ENCODE results near the gene LAMA3. TPM values are rescaled to one million over a fixed set of nuclear protein-coding genes. Genes with fewer than 3 reads are reported as not detected.

LAMA3 gene
- total and polyA plus RNA-seq, 2 experiments from 2014 or later = 3.9 to 4.9 TPM

DNA sequence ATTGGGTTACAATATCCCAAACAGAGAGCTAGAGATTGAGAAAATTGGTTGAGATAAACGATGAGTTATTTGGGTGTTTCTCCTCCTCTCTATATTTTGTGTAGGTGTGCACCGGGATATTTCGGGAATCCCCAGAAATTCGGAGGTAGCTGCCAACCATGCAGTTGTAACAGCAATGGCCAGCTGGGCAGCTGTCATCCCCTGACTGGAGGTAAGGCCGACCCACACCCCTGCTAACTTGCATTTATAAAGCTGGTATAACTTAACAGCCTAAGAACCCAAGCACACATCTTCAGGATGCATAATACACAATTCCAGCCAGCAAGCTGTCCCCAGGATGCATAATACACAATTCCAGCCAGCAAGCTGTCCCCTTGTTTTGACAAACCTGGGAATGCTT is 200.7 kb downstream of the LAMA3 start:
- Mint-ChIP-seq H3K27ac (no peak overlapping the region), H3K36me3 (ENCODE audit: low read depth) (no peaks in the 10 kb centered on the region), H3K27me3 (ENCODE audit: insufficient read depth, low read depth, poor library complexity) (peaks cover 3% of the 10 kb centered on the region), H3K9me3 (no peaks in the 10 kb centered on the region), H3K4me1 (peaks cover 7% of the 10 kb centered on the region; the same call in 2 of the 3 replicates), H3K4me3 (no peak overlapping the region)
- Histone ChIP-seq H3K4me2 (no peak overlapping the region), H3K27me3 (ENCODE audit: insufficient read depth) (no peaks in the 10 kb centered on the region), H3K27ac (ENCODE audit: low read depth) (no peak overlapping the region), H3K79me2 (replicated peaks; ENCODE audit: insufficient read depth) (no peaks in the 10 kb centered on the region), H3K4me1 (ENCODE audit: insufficient read depth) (peaks cover 1% of the 10 kb centered on the region; the same call in 1 of the 2 replicates), H3F3A (replicated peaks; ENCODE audit: low read depth) (no peaks in the 10 kb centered on the region), H2AFZ (no peak overlapping the region), H3K36me3 (ENCODE audit: insufficient read depth) (no peaks in the 10 kb centered on the region), H3K4me3 (no peak overlapping the region), H3K9me2 (ENCODE audit: insufficient read depth) (no peaks in the 10 kb centered on the region; the same call in 1 of the 2 replicates), H4K20me1 (replicated peaks; ENCODE audit: insufficient read depth) (no peaks in the 10 kb centered on the region)
- DNase-seq (ENCODE audit: low spot score) (no peak), ATAC-seq (no peak)
- TF ChIP-seq, protein P1, sequence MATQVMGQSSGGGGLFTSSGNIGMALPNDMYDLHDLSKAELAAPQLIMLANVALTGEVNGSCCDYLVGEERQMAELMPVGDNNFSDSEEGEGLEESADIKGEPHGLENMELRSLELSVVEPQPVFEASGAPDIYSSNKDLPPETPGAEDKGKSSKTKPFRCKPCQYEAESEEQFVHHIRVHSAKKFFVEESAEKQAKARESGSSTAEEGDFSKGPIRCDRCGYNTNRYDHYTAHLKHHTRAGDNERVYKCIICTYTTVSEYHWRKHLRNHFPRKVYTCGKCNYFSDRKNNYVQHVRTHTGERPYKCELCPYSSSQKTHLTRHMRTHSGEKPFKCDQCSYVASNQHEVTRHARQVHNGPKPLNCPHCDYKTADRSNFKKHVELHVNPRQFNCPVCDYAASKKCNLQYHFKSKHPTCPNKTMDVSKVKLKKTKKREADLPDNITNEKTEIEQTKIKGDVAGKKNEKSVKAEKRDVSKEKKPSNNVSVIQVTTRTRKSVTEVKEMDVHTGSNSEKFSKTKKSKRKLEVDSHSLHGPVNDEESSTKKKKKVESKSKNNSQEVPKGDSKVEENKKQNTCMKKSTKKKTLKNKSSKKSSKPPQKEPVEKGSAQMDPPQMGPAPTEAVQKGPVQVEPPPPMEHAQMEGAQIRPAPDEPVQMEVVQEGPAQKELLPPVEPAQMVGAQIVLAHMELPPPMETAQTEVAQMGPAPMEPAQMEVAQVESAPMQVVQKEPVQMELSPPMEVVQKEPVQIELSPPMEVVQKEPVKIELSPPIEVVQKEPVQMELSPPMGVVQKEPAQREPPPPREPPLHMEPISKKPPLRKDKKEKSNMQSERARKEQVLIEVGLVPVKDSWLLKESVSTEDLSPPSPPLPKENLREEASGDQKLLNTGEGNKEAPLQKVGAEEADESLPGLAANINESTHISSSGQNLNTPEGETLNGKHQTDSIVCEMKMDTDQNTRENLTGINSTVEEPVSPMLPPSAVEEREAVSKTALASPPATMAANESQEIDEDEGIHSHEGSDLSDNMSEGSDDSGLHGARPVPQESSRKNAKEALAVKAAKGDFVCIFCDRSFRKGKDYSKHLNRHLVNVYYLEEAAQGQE (IDR thresholded peaks at IDR 0.05; ENCODE audit: unreplicated experiment) = no peak
- no peak for TF ChIP-seq CREB1 (CRISPR knock-in tag; IDR thresholded peaks at IDR 0.05; ENCODE audit: low read depth)
- no peak for TF ChIP-seq STAT1 (IDR thresholded peaks at IDR 0.05; ENCODE audit: unreplicated experiment)
- no peak for TF ChIP-seq NANOG (IDR thresholded peaks at IDR 0.05; ENCODE audit: borderline replicate concordance)
- no peak for TF ChIP-seq JUNB (IDR thresholded peaks at IDR 0.05; ENCODE audit: unreplicated experiment)
- TF ChIP-seq, protein P2, sequence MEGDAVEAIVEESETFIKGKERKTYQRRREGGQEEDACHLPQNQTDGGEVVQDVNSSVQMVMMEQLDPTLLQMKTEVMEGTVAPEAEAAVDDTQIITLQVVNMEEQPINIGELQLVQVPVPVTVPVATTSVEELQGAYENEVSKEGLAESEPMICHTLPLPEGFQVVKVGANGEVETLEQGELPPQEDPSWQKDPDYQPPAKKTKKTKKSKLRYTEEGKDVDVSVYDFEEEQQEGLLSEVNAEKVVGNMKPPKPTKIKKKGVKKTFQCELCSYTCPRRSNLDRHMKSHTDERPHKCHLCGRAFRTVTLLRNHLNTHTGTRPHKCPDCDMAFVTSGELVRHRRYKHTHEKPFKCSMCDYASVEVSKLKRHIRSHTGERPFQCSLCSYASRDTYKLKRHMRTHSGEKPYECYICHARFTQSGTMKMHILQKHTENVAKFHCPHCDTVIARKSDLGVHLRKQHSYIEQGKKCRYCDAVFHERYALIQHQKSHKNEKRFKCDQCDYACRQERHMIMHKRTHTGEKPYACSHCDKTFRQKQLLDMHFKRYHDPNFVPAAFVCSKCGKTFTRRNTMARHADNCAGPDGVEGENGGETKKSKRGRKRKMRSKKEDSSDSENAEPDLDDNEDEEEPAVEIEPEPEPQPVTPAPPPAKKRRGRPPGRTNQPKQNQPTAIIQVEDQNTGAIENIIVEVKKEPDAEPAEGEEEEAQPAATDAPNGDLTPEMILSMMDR (conservative IDR thresholded peaks at IDR 0.05; ENCODE audit: low read depth in 2 of 2) = no peak
- no peak for TF ChIP-seq EZH2phosphoT487 (IDR thresholded peaks at IDR 0.05; ENCODE audit: unreplicated experiment)
- TF ChIP-seq EZH2 (IDR thresholded peaks at IDR 0.05; ENCODE audit: low read depth, unreplicated experiment) = no peak
- TF ChIP-seq, protein P3, sequence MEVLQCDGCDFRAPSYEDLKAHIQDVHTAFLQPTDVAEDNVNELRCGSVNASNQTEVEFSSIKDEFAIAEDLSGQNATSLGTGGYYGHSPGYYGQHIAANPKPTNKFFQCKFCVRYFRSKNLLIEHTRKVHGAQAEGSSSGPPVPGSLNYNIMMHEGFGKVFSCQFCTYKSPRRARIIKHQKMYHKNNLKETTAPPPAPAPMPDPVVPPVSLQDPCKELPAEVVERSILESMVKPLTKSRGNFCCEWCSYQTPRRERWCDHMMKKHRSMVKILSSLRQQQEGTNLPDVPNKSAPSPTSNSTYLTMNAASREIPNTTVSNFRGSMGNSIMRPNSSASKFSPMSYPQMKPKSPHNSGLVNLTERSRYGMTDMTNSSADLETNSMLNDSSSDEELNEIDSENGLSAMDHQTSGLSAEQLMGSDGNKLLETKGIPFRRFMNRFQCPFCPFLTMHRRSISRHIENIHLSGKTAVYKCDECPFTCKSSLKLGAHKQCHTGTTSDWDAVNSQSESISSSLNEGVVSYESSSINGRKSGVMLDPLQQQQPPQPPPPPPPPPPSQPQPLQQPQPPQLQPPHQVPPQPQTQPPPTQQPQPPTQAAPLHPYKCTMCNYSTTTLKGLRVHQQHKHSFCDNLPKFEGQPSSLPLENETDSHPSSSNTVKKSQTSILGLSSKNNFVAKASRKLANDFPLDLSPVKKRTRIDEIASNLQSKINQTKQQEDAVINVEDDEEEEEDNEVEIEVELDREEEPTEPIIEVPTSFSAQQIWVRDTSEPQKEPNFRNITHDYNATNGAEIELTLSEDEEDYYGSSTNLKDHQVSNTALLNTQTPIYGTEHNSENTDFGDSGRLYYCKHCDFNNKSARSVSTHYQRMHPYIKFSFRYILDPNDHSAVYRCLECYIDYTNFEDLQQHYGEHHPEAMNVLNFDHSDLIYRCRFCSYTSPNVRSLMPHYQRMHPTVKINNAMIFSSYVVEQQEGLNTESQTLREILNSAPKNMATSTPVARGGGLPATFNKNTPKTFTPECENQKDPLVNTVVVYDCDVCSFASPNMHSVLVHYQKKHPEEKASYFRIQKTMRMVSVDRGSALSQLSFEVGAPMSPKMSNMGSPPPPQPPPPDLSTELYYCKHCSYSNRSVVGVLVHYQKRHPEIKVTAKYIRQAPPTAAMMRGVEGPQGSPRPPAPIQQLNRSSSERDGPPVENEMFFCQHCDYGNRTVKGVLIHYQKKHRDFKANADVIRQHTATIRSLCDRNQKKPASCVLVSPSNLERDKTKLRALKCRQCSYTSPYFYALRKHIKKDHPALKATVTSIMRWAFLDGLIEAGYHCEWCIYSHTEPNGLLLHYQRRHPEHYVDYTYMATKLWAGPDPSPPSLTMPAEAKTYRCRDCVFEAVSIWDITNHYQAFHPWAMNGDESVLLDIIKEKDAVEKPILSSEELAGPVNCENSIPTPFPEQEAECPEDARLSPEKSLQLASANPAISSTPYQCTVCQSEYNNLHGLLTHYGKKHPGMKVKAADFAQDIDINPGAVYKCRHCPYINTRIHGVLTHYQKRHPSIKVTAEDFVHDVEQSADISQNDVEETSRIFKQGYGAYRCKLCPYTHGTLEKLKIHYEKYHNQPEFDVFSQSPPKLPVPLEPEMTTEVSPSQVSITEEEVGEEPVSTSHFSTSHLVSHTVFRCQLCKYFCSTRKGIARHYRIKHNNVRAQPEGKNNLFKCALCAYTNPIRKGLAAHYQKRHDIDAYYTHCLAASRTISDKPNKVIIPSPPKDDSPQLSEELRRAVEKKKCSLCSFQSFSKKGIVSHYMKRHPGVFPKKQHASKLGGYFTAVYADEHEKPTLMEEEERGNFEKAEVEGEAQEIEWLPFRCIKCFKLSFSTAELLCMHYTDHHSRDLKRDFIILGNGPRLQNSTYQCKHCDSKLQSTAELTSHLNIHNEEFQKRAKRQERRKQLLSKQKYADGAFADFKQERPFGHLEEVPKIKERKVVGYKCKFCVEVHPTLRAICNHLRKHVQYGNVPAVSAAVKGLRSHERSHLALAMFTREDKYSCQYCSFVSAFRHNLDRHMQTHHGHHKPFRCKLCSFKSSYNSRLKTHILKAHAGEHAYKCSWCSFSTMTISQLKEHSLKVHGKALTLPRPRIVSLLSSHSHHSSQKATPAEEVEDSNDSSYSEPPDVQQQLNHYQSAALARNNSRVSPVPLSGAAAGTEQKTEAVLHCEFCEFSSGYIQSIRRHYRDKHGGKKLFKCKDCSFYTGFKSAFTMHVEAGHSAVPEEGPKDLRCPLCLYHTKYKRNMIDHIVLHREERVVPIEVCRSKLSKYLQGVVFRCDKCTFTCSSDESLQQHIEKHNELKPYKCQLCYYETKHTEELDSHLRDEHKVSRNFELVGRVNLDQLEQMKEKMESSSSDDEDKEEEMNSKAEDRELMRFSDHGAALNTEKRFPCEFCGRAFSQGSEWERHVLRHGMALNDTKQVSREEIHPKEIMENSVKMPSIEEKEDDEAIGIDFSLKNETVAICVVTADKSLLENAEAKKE (CRISPR knock-in tag; IDR thresholded peaks at IDR 0.05) = no peak
- no peak for TF ChIP-seq POLR2AphosphoS5 (IDR thresholded peaks at IDR 0.05; ENCODE audit: low read depth)
- no peak for TF ChIP-seq ZNF114 (CRISPR knock-in tag; IDR thresholded peaks at IDR 0.05)
- no peak for TF ChIP-seq ZNF331 (CRISPR knock-in tag; IDR thresholded peaks at IDR 0.05; ENCODE audit: low read depth)
- TF ChIP-seq, protein P4, sequence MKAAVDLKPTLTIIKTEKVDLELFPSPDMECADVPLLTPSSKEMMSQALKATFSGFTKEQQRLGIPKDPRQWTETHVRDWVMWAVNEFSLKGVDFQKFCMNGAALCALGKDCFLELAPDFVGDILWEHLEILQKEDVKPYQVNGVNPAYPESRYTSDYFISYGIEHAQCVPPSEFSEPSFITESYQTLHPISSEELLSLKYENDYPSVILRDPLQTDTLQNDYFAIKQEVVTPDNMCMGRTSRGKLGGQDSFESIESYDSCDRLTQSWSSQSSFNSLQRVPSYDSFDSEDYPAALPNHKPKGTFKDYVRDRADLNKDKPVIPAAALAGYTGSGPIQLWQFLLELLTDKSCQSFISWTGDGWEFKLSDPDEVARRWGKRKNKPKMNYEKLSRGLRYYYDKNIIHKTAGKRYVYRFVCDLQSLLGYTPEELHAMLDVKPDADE (IDR thresholded peaks at IDR 0.05) = no peak
